ENCODE results near the gene CAPN14. TPM values are rescaled to one million over a fixed set of nuclear protein-coding genes. Genes with fewer than 3 reads are reported as not detected.
A peak's percentile ranks its signal among the peaks of the same experiment; 100 is the strongest.

The CAPN14 gene, protein sequence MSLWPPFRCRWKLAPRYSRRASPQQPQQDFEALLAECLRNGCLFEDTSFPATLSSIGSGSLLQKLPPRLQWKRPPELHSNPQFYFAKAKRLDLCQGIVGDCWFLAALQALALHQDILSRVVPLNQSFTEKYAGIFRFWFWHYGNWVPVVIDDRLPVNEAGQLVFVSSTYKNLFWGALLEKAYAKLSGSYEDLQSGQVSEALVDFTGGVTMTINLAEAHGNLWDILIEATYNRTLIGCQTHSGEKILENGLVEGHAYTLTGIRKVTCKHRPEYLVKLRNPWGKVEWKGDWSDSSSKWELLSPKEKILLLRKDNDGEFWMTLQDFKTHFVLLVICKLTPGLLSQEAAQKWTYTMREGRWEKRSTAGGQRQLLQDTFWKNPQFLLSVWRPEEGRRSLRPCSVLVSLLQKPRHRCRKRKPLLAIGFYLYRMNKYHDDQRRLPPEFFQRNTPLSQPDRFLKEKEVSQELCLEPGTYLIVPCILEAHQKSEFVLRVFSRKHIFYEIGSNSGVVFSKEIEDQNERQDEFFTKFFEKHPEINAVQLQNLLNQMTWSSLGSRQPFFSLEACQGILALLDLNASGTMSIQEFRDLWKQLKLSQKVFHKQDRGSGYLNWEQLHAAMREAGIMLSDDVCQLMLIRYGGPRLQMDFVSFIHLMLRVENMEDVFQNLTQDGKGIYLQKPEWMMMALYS
- total RNA-seq (2014; rRNA removed) (0.35 TPM in 1 of 2 replicates, not detected in the other), Bru-seq, nascent RNA (percentile 13 among the genes with signal in this experiment), BruChase-seq, experiment 1, labeled RNA remaining after a 6-hour chase (percentile 16 among the genes with signal in this experiment), BruChase-seq, experiment 2, labeled RNA remaining after a 2-hour chase (percentile 15 among the genes with signal in this experiment)
- long read RNA-seq: 0 reads

- no peak within 1 kb of the TSS for H3K4me3 ChIP-seq (ENCODE audit: low read length)
- H3K9ac ChIP-seq (ENCODE audit: low read length): no peak within 1 kb of the TSS
- no TSS peak for BruUV-seq (replicated peaks)
- no peaks in the 10 kb centered on the region for H3K79me2 ChIP-seq (ENCODE audit: low read length)
- H3K27me3 ChIP-seq (ENCODE audit: low read length): peaks cover 43% of the 10 kb centered on the region
- H3F3A ChIP-seq (ENCODE audit: low read length, unreplicated experiment): no peaks in the 10 kb centered on the region
- H3K9me2 ChIP-seq (replicated peaks; ENCODE audit: low read length): no peaks in the 10 kb centered on the region
- no peaks in the 10 kb centered on the region for H4K20me1 ChIP-seq (ENCODE audit: low read length)
- no peak within 1 kb of the TSS for H3K27ac ChIP-seq (ENCODE audit: low read length)
- ChIA-PET CTCF (no interaction called here), POLR2A (ENCODE audit: unreplicated experiment) (no interaction called here)
- no peak within 1 kb of the TSS for H3K4me2 ChIP-seq (ENCODE audit: low read length)
- no peak for DNase-seq
- intact Hi-C loops (cut with micrococcal nuclease): no loop called here
- no peaks in the 10 kb centered on the region for H3K36me3 ChIP-seq (ENCODE audit: low read depth, low read length)
- no peaks in the 10 kb centered on the region for H3K9me3 ChIP-seq (ENCODE audit: low read length)
- no peak for ATAC-seq
- no peak for TF ChIP-seq CTCF (conservative IDR thresholded peaks at IDR 0.05; ENCODE audit: low read depth, low read length)
- no peak for TF ChIP-seq EZH2 (IDR thresholded peaks at IDR 0.05; ENCODE audit: low read length, unreplicated experiment)
- TF ChIP-seq EZH2phosphoT487 (IDR thresholded peaks at IDR 0.05; ENCODE audit: borderline replicate concordance, low read length): no peak
- peaks cover 20% of the 10 kb centered on the region for H3K4me1 ChIP-seq (ENCODE audit: insufficient read depth, low read length)
- H2AFZ ChIP-seq (ENCODE audit: low read length): no peak within 1 kb of the TSS
Measured at GRCh38 chr2:31217465-31218200, at the start of gene CAPN14. Gene CAPN14 (minus strand): TSS chr2:31217515. CDS start chr2:31205447, 12,068 bp downstream.

DNA sequence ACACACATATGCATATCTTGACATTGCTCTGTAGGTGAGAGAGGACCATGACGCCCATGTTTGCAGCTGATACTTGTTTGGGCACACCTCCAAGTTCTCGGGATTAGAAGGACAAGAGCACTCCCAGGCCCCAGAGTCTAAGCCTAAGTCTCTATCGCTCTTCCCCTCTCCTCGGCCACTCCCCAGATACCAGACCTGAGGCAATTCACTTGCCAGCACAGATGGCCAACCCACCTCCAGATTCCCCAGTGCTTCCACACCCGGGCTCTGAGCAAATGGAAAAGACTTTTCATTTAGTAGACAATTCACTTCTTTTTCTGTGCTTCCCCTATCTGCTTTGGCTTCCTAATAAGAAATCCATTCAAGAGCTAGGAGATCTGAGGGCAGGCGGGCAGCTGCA, 49.5 kb upstream of the CAPN14 start:
- POLR2A ChIA-PET (ENCODE audit: unreplicated experiment): no interaction called here
- Histone ChIP-seq H3K4me3 (ENCODE audit: low read length) (no peak overlapping the region), H3K4me2 (ENCODE audit: low read length) (no peak overlapping the region), H3K9me2 (replicated peaks; ENCODE audit: low read length) (no peaks in the 10 kb centered on the region), H3K4me1 (ENCODE audit: insufficient read depth, low read length) (peaks cover 18% of the 10 kb centered on the region), H4K20me1 (ENCODE audit: low read length) (no peaks in the 10 kb centered on the region), H3K36me3 (ENCODE audit: low read depth, low read length) (no peaks in the 10 kb centered on the region), H3F3A (ENCODE audit: low read length, unreplicated experiment) (no peaks in the 10 kb centered on the region), H3K9ac (ENCODE audit: low read length) (no peak overlapping the region), H3K9me3 (ENCODE audit: low read length) (no peaks in the 10 kb centered on the region), H3K27me3 (ENCODE audit: low read length) (no peaks in the 10 kb centered on the region), H3K79me2 (ENCODE audit: low read length) (no peaks in the 10 kb centered on the region), H3K27ac (ENCODE audit: low read length) (no peak overlapping the region), H2AFZ (ENCODE audit: low read length) (no peak overlapping the region)
- DNase-seq (no peak), ATAC-seq (no peak)
- no TSS peak for BruUV-seq (replicated peaks)
- intact Hi-C loops (cut with micrococcal nuclease): no loop called here
- CTCF ChIA-PET: no interaction called here
- TF ChIP-seq EZH2phosphoT487 (IDR thresholded peaks at IDR 0.05; ENCODE audit: borderline replicate concordance, low read length): no peak
- TF ChIP-seq CTCF (conservative IDR thresholded peaks at IDR 0.05; ENCODE audit: low read depth, low read length): no peak
- no peak for TF ChIP-seq EZH2 (IDR thresholded peaks at IDR 0.05; ENCODE audit: low read length, unreplicated experiment)

Measured in PC-3 (cell line).